Prostate gland (tissue), 2 donors: ENCODE measurements around the gene TIMP2. TPM values are rescaled to one million over a fixed set of nuclear protein-coding genes. Genes with fewer than 3 reads are reported as not detected.

Experiments
- DNase-seq: peaks from one replicate; pipeline ENCODE4 v3.0.0-alpha.2; 2019; ENCODE audit warnings: low spot score
- H3K27ac ChIP-seq, 2 donors: fragments of 200-600 bp; sonication (generic); 2 replicates each; pipeline ENCODE4 v1.5.1; 2017 to 2019
- H3K27me3 ChIP-seq: fragments of 200-600 bp; sonication (generic); replicated peaks from 2 replicates; pipeline ENCODE4 v1.5.1; 2019; ENCODE audit not compliant: insufficient read depth
- H3K36me3 ChIP-seq, 2 donors: fragments of 200-600 bp; sonication (generic); 1 replicate in 1 of 2; 2 replicates in 1 of 2; pipeline versions ENCODE4 v1.5.1 to v1.8.1; 2017 to 2019
- H3K4me1 ChIP-seq: fragments of 200-600 bp; sonication (generic); replicated peaks from 2 replicates; pipeline ENCODE4 v1.5.1; 2019
- H3K4me3 ChIP-seq, 2 donors: fragments of 200-600 bp; sonication (generic); 2 replicates each; pipeline ENCODE4 v1.5.1; 2017 to 2019
- H3K9me3 ChIP-seq: fragments of 200-600 bp; sonication (generic); 2 replicates; pipeline ENCODE4 v1.5.1; 2017
- POLR2A ChIP-seq: fragments of 450-650 bp; IDR thresholded peaks from one replicate; pipeline ENCODE4 v1.6.1; 2016; ENCODE audit warnings: antibody characterized with exemption, mild to moderate bottlenecking
- POLR2AphosphoS5 ChIP-seq: sonication (generic); formaldehyde crosslinking; IDR thresholded peaks from one replicate; pipeline ENCODE4 v1.6.1; 2017; ENCODE audit warnings: antibody characterized with exemption
- WGBS: methylation state at CpG from one replicate; pipeline ENCODE4 v1.1.5; 2018; 5-methylcytosine and 5-hydroxymethylcytosine counted together
- intact Hi-C: fragments of 100-400 bp; cut with DNase I; formaldehyde crosslinking; loops from one replicate; pipeline ENCODE4 v1.14.2; 2022
- total RNA-seq, 2 donors: library from RNA; depleted of rRNA; stranded (reverse); fragments of >200 nt; gene quantifications; one replicate each; pipeline ENCODE4 v1.1.0, GENCODE V29; 2016
- TF ChIP-seq, protein P1 (sequence below), 4 experiments: fragments of 200-600 bp in 2 of 4; fragments of 450-650 bp in 2 of 4; sonication (generic) in 2 of 4; IDR thresholded peaks; 1 replicate in 3 of 4; 2 replicates in 1 of 4; pipeline ENCODE4 v1.5.1; 2016 to 2019; ENCODE audit warnings: antibody characterized with exemption in 4 of 4, mild to moderate bottlenecking in 2 of 4, moderate library complexity in 2 of 4

The TIMP2 gene
- total RNA-seq, 2 donors from 2014 or later = 54.5 to 500 TPM

DNA sequence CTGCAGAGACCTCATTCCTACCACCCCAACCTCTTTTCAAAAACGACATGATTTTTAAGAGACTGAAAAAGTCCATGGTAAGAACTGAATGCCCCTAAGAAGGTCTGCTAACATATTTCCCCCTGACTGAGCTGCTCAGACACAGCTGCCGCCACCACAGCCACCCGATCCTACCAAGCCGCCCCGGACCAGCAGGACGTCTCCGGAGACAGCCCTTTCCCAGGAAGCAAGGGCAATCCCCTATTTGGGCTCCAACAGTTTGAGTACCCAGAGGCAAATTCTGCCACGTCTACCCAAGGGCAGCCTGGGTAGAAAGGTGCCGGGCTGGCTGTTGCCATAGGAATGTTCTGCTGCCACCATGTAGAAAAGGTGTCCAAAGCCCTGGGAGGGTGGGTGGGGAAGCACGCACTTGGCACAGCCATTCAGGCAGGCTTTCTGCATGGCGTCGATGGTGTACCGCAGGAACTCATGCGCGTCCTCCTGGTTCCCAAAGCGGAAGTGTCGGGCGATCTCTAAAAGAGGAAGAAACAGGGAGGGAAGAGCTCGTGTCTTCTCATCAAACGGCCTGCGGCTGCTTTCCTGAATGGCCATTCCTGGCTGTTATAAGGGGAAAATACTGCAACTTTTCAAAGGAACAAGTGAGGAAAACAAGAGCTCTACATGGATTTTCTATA, 98.2 kb downstream of the TIMP2 start:
- Histone ChIP-seq H3K4me3 (no peak overlapping the region), H3K27me3 (no peaks in the 10 kb centered on the region), H3K4me1 (no peaks in the 10 kb centered on the region), H3K36me3 (peaks cover 12 to 28% of the 10 kb centered on the region in 2 donors), H3K9me3 (no peaks in the 10 kb centered on the region), H3K27ac (no peak overlapping the region)
- WGBS = 89% methylated on average over 21 of the region's 21 CpGs
- TF ChIP-seq POLR2A = no peak
- no peak for TF ChIP-seq POLR2AphosphoS5
- TF ChIP-seq, protein P1, sequence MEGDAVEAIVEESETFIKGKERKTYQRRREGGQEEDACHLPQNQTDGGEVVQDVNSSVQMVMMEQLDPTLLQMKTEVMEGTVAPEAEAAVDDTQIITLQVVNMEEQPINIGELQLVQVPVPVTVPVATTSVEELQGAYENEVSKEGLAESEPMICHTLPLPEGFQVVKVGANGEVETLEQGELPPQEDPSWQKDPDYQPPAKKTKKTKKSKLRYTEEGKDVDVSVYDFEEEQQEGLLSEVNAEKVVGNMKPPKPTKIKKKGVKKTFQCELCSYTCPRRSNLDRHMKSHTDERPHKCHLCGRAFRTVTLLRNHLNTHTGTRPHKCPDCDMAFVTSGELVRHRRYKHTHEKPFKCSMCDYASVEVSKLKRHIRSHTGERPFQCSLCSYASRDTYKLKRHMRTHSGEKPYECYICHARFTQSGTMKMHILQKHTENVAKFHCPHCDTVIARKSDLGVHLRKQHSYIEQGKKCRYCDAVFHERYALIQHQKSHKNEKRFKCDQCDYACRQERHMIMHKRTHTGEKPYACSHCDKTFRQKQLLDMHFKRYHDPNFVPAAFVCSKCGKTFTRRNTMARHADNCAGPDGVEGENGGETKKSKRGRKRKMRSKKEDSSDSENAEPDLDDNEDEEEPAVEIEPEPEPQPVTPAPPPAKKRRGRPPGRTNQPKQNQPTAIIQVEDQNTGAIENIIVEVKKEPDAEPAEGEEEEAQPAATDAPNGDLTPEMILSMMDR (IDR thresholded peaks at IDR 0.05) = no peak
- DNase-seq = no peak
- intact Hi-C loops = no loop called here

- no peaks in the 10 kb centered on the region for H3K27me3 ChIP-seq
- no peak overlapping the region for H3K4me3 ChIP-seq
- 93% methylated on average over 5 of the region's 5 CpGs for WGBS
- DNase-seq = no peak
- intact Hi-C loops = no loop called here
- TF ChIP-seq POLR2A (no peak), POLR2AphosphoS5 (no peak)
- TF ChIP-seq, protein P1 (IDR thresholded peaks at IDR 0.05) = no peak
- H3K27ac ChIP-seq = no peak overlapping the region
- no peaks in the 10 kb centered on the region for H3K9me3 ChIP-seq
- H3K4me1 ChIP-seq = no peaks in the 10 kb centered on the region
- peaks cover 12 to 28% of the 10 kb centered on the region in 2 donors for H3K36me3 ChIP-seq
These were observed 98.8 kb downstream of the TIMP2 start for GRCh38 chr17:78826421-78826820.

DNA sequence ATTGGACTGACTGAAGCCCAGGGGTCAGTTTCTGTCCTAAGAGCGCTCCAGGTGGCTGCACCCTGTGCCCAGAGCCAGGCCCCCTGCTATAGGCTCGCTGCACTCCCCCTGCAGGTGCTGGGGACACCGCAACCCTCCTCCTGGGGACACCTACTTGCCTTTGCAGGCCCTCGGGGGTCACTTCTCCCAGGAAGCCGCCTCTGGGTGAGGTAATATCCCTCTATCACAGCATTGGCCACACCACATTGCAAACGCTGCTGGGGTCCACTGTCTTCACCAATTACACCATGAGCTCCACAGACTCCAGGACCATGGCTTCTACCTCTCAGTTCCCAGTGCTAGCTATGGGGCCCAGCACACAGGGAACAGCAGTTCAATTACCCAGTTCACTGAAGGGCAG, 99.5 kb downstream of the TIMP2 start:
- Histone ChIP-seq H3K9me3 (no peaks in the 10 kb centered on the region), H3K4me3 (no peak overlapping the region), H3K27me3 (no peaks in the 10 kb centered on the region), H3K27ac (no peak overlapping the region), H3K4me1 (no peaks in the 10 kb centered on the region), H3K36me3 (peaks cover 12 to 28% of the 10 kb centered on the region in 2 donors)
- no peak for DNase-seq
- TF ChIP-seq POLR2A (no peak), POLR2AphosphoS5 (no peak)
- TF ChIP-seq, protein P1 (IDR thresholded peaks at IDR 0.05) = no peak
- WGBS = 93% methylated on average over 6 of the region's 6 CpGs
- intact Hi-C loops = no loop called here

GRCh38 chr17:78824240-78824639, 100.9 kb downstream of the TIMP2 start:
- intact Hi-C loops = no loop called here
- Histone ChIP-seq H3K27ac (no peak overlapping the region), H3K9me3 (no peaks in the 10 kb centered on the region), H3K4me3 (no peak overlapping the region), H3K27me3 (no peaks in the 10 kb centered on the region), H3K36me3 (peaks cover 12 to 28% of the 10 kb centered on the region in 2 donors), H3K4me1 (no peaks in the 10 kb centered on the region)
- 82% methylated on average over 7 of the region's 7 CpGs for WGBS
- TF ChIP-seq POLR2AphosphoS5 = no peak
- TF ChIP-seq, protein P1 (IDR thresholded peaks at IDR 0.05) = no peak
- TF ChIP-seq POLR2A = no peak
- no peak for DNase-seq

GRCh38 chr17:78823282-78824046, 101.7 kb downstream of the TIMP2 start:
- H3K27me3 ChIP-seq = no peaks in the 10 kb centered on the region
- H3K4me1 ChIP-seq = no peaks in the 10 kb centered on the region
- H3K9me3 ChIP-seq = no peaks in the 10 kb centered on the region
- TF ChIP-seq POLR2AphosphoS5 (no peak), POLR2A (no peak)
- TF ChIP-seq, protein P1 (IDR thresholded peaks at IDR 0.05) = no peak
- DNase-seq = no peak
- H3K36me3 ChIP-seq = peaks cover 15 to 24% of the 10 kb centered on the region in 2 donors
- WGBS = 90% methylated on average over 14 of the region's 14 CpGs
- no peak overlapping the region for H3K4me3 ChIP-seq
- intact Hi-C loops = no loop called here
- H3K27ac ChIP-seq = no peak overlapping the region
